SK-N-SH (cell line): ENCODE measurements around the gene CANX. TPM values are rescaled to one million over a fixed set of nuclear protein-coding genes. Genes with fewer than 3 reads are reported as not detected.

ENCODE experiments used
- CTCF ChIA-PET: fragments of 300-600, 350-600 bp; formaldehyde crosslinking; extraction: SDS; loops from one replicate; lab custom pipeline; 2021; lab: Yijun Ruan, JAX
- POLR2A ChIA-PET: fragments of 350-600 bp; sonication (Branson Sonifier 250); formaldehyde crosslinking; extraction: SDS; loops from one replicate; lab custom pipeline; 2020; ENCODE audit warnings: antibody characterized with exemption, inconsistent platforms; lab: Yijun Ruan, JAX
- DNase-seq: peaks from one replicate; pipeline ENCODE4 v3.0.0; 2012
- H2AFZ ChIP-seq: fragments of 200-600 bp; sonication (generic); 2 replicates; pipeline ENCODE4 v1.8.1; 2016; ENCODE audit warnings: antibody characterized with exemption, mild to moderate bottlenecking, low read depth
- H3F3A ChIP-seq: fragments of 200-600 bp; sonication (generic); replicated peaks from 2 replicates; pipeline ENCODE3; 2016; ENCODE audit warnings: antibody characterized with exemption, mild to moderate bottlenecking; ENCODE audit not compliant: insufficient read depth
- H3K27ac ChIP-seq, 2 experiments: fragments of 200-500 bp in 1 of 2; fragments of 200-600 bp in 1 of 2; sonication (Bioruptor generic) in 1 of 2; sonication (generic), shearing (Covaris generic) in 1 of 2; 2 replicates each; pipeline versions ENCODE4 v1.5.1 to v1.6.1; 2014 to 2016; ENCODE audit warnings: low read depth in 2 of 2, inconsistent platforms in 1 of 2, low read length in 1 of 2, mild to moderate bottlenecking in 1 of 2, mixed read lengths in 1 of 2
- H3K27me3 ChIP-seq: fragments of 200-600 bp; sonication (generic), shearing (Covaris generic); 2 replicates; pipeline ENCODE4 v1.6.1; 2016; ENCODE audit warnings: mixed run types; ENCODE audit not compliant: insufficient read depth
- H3K36me3 ChIP-seq, 2 experiments: fragments of 200-500 bp in 1 of 2; fragments of 200-600 bp in 1 of 2; sonication (Bioruptor generic) in 1 of 2; sonication (generic) in 1 of 2; replicated peaks in 1 of 2; 2 replicates each; pipeline versions ENCODE3 to v1.5.1; 2014 to 2016; ENCODE audit warnings: low read length in 1 of 2, mild to moderate bottlenecking in 1 of 2; ENCODE audit not compliant: insufficient read depth in 2 of 2, control insufficient read depth in 1 of 2
- H3K4me1 ChIP-seq, 2 experiments: fragments of 200-500 bp in 1 of 2; fragments of 200-600 bp in 1 of 2; sonication (Bioruptor generic) in 1 of 2; sonication (generic), shearing (Covaris generic) in 1 of 2; 2 replicates each; pipeline versions ENCODE4 v1.5.1 to v1.6.1; 2014 to 2016; ENCODE audit warnings: low read depth in 1 of 2, low read length in 1 of 2, mixed run types in 1 of 2; ENCODE audit not compliant: insufficient read depth in 2 of 2, control insufficient read depth in 1 of 2
- H3K4me2 ChIP-seq: fragments of 200-600 bp; sonication (generic), shearing (Covaris generic); 2 replicates; pipeline ENCODE4 v1.6.1; 2017; ENCODE audit warnings: mixed run types
- H3K4me3 ChIP-seq, 2 experiments: fragments of 200-500 bp in 1 of 2; fragments of 200-600 bp in 1 of 2; sonication (Bioruptor generic) in 1 of 2; sonication (generic), shearing (Covaris generic) in 1 of 2; 2 replicates each; pipeline versions ENCODE4 v1.5.1 to v1.8.1; 2014 to 2016; ENCODE audit warnings: low read depth in 2 of 2, inconsistent platforms in 1 of 2, low read length in 1 of 2, mild to moderate bottlenecking in 1 of 2, mixed read lengths in 1 of 2, moderate library complexity in 1 of 2
- H3K79me2 ChIP-seq: fragments of 200-600 bp; sonication (generic); 2 replicates; pipeline ENCODE4 v1.8.1; 2017; ENCODE audit warnings: mild to moderate bottlenecking; ENCODE audit not compliant: insufficient read depth
- H3K9ac ChIP-seq: fragments of 200-600 bp; sonication (generic); 2 replicates; pipeline ENCODE4 v1.6.1; 2017; ENCODE audit warnings: mixed run types
- H3K9me2 ChIP-seq: fragments of 200-600 bp; sonication (generic); 2 replicates; pipeline ENCODE4 v1.6.1; 2017; ENCODE audit warnings: mixed run types
- H3K9me3 ChIP-seq: fragments of 200-600 bp; sonication (generic); 2 replicates; pipeline ENCODE4 v1.6.1; 2017; ENCODE audit warnings: mixed run types, mild to moderate bottlenecking, moderate library complexity
- H4K20me1 ChIP-seq: fragments of 200-600 bp; sonication (generic); 2 replicates; pipeline ENCODE4 v1.6.1; 2017; ENCODE audit warnings: mild to moderate bottlenecking, mixed run types; ENCODE audit not compliant: insufficient read depth
- CHD2 ChIP-seq: fragments of 150-350 bp; IDR thresholded peaks from 2 replicates; pipeline ENCODE4 v1.6.1; 2018; ENCODE audit warnings: low read length; ENCODE audit not compliant: partially characterized antibody
- EP300 ChIP-seq, 2 experiments: IDR thresholded peaks; 2 replicates each; pipeline versions ENCODE4 v1.4.0 to v1.6.1; 2012; ENCODE audit warnings: borderline replicate concordance in 1 of 2, low read depth in 1 of 2, low read length in 1 of 2
- EZH2phosphoT487 ChIP-seq: fragments of 200-600 bp; sonication (generic); IDR thresholded peaks from 2 replicates; pipeline ENCODE4 v1.6.1; 2017; ENCODE audit warnings: low read depth, mixed run types, mild to moderate bottlenecking, antibody characterized with exemption, moderate library complexity, borderline replicate concordance
- FOSL2 ChIP-seq: IDR thresholded peaks from 2 replicates; pipeline ENCODE4 v1.4.0; 2012; ENCODE audit warnings: low read depth, mild to moderate bottlenecking, moderate library complexity, borderline replicate concordance
- GATA2 ChIP-seq: sonication (generic); formaldehyde crosslinking; IDR thresholded peaks from 2 replicates; pipeline ENCODE4 v1.5.0; 2020; ENCODE audit warnings: mild to moderate bottlenecking, missing genetic modification reagents
- JUND ChIP-seq: IDR thresholded peaks from 2 replicates; pipeline ENCODE4 v1.4.0; 2012
- MEF2A ChIP-seq: IDR thresholded peaks from 2 replicates; pipeline ENCODE4 v1.4.0; 2012; ENCODE audit warnings: low read depth, borderline replicate concordance
- NFIC ChIP-seq: IDR thresholded peaks from 2 replicates; pipeline ENCODE4 v1.4.0; 2012; ENCODE audit warnings: borderline replicate concordance
- PBX3 ChIP-seq: IDR thresholded peaks from 2 replicates; pipeline ENCODE4; 2012
- RCOR1 ChIP-seq: fragments of 150-350 bp; IDR thresholded peaks from 2 replicates; pipeline ENCODE4 v1.6.1; 2017; ENCODE audit warnings: antibody characterized with exemption, low read length
- TCF12 ChIP-seq: IDR thresholded peaks from 2 replicates; pipeline ENCODE4 v1.4.0; 2012
- YY1 ChIP-seq: IDR thresholded peaks from 2 replicates; pipeline ENCODE4 v1.4.0; 2012; ENCODE audit warnings: low read depth, mild to moderate bottlenecking
- WGBS: methylation state at CpG from one replicate; pipeline ENCODE4 v1.1.6; 2017; ENCODE audit warnings: low lambda C conversion rate; 5-methylcytosine and 5-hydroxymethylcytosine counted together
- polyA plus RNA-seq, 3 experiments: library from polyadenylated mRNA; depleted of rRNA; stranded (reverse); fragments of >200 nt; gene quantifications; 2 replicates each; pipeline ENCODE4 v1.2.3, GENCODE V29; 2012
- TF ChIP-seq, protein P1 (sequence below): fragments of 200-600 bp; sonication (generic); IDR thresholded peaks from 2 replicates; pipeline ENCODE4 v1.6.1; 2017; ENCODE audit warnings: antibody characterized with exemption, mild to moderate bottlenecking, moderate library complexity
- TF ChIP-seq, protein P2 (sequence below): IDR thresholded peaks from 2 replicates; pipeline ENCODE4 v1.4.0; 2012; ENCODE audit warnings: low read depth, borderline replicate concordance
- TF ChIP-seq, protein P3 (sequence below): IDR thresholded peaks from 2 replicates; pipeline ENCODE4 v1.4.0; 2012; ENCODE audit warnings: low read depth
- TF ChIP-seq, protein P4 (sequence below): IDR thresholded peaks from 2 replicates; pipeline ENCODE4 v1.6.1; 2012; ENCODE audit warnings: mild to moderate bottlenecking, low read depth, low read length, moderate library complexity
- TF ChIP-seq, protein P5 (sequence below): fragments of 150-350 bp; IDR thresholded peaks from 2 replicates; pipeline ENCODE4 v1.6.1; 2017; ENCODE audit warnings: antibody characterized with exemption, low read length, low read depth, borderline replicate concordance

CANX gene
- polyA plus RNA-seq, 1 of the 3 experiments (the other 2 are of a cell fraction), result 215 TPM

- H4K20me1 ChIP-seq, result peaks cover 28% of the 10 kb centered on the region
- peak; percentile 8 for DNase-seq
- H3K27ac ChIP-seq, result peak overlapping the region; percentile 71 to 88
- H2AFZ ChIP-seq, result no peak overlapping the region
- TF ChIP-seq FOSL2, result peak; percentile 81
- no peak for TF ChIP-seq RCOR1
- TF ChIP-seq, protein P1, sequence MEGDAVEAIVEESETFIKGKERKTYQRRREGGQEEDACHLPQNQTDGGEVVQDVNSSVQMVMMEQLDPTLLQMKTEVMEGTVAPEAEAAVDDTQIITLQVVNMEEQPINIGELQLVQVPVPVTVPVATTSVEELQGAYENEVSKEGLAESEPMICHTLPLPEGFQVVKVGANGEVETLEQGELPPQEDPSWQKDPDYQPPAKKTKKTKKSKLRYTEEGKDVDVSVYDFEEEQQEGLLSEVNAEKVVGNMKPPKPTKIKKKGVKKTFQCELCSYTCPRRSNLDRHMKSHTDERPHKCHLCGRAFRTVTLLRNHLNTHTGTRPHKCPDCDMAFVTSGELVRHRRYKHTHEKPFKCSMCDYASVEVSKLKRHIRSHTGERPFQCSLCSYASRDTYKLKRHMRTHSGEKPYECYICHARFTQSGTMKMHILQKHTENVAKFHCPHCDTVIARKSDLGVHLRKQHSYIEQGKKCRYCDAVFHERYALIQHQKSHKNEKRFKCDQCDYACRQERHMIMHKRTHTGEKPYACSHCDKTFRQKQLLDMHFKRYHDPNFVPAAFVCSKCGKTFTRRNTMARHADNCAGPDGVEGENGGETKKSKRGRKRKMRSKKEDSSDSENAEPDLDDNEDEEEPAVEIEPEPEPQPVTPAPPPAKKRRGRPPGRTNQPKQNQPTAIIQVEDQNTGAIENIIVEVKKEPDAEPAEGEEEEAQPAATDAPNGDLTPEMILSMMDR, result 0 out of 2 replicates have a peak, but pooled peaks have one; percentile 9
- TF ChIP-seq GATA2 (CRISPR knock-in tag), result no peak
- peak in 1 of 2 experiments; percentile 36; a peak in 1 of 4 replicates for TF ChIP-seq EP300 (IDR thresholded peaks at IDR 0.05; ENCODE audit: borderline replicate concordance in 1 of 2, low read depth in 1 of 2, low read length in 1 of 2)
- TF ChIP-seq MEF2A, result 0 out of 2 replicates have a peak, but pooled peaks have one; percentile 9
- TF ChIP-seq, protein P2, sequence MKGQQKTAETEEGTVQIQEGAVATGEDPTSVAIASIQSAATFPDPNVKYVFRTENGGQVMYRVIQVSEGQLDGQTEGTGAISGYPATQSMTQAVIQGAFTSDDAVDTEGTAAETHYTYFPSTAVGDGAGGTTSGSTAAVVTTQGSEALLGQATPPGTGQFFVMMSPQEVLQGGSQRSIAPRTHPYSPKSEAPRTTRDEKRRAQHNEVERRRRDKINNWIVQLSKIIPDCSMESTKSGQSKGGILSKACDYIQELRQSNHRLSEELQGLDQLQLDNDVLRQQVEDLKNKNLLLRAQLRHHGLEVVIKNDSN, result no peak
- TF ChIP-seq YY1, result no peak
- no peak; the same call in 1 of the 2 replicates for TF ChIP-seq NFIC
- TF ChIP-seq, protein P3, sequence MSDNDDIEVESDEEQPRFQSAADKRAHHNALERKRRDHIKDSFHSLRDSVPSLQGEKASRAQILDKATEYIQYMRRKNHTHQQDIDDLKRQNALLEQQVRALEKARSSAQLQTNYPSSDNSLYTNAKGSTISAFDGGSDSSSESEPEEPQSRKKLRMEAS, result peak; percentile 88
- TF ChIP-seq PBX3, result peak; percentile 34
- TF ChIP-seq TCF12, result peak; percentile 71
- TF ChIP-seq CHD2, result no peak
- TF ChIP-seq, protein P4, sequence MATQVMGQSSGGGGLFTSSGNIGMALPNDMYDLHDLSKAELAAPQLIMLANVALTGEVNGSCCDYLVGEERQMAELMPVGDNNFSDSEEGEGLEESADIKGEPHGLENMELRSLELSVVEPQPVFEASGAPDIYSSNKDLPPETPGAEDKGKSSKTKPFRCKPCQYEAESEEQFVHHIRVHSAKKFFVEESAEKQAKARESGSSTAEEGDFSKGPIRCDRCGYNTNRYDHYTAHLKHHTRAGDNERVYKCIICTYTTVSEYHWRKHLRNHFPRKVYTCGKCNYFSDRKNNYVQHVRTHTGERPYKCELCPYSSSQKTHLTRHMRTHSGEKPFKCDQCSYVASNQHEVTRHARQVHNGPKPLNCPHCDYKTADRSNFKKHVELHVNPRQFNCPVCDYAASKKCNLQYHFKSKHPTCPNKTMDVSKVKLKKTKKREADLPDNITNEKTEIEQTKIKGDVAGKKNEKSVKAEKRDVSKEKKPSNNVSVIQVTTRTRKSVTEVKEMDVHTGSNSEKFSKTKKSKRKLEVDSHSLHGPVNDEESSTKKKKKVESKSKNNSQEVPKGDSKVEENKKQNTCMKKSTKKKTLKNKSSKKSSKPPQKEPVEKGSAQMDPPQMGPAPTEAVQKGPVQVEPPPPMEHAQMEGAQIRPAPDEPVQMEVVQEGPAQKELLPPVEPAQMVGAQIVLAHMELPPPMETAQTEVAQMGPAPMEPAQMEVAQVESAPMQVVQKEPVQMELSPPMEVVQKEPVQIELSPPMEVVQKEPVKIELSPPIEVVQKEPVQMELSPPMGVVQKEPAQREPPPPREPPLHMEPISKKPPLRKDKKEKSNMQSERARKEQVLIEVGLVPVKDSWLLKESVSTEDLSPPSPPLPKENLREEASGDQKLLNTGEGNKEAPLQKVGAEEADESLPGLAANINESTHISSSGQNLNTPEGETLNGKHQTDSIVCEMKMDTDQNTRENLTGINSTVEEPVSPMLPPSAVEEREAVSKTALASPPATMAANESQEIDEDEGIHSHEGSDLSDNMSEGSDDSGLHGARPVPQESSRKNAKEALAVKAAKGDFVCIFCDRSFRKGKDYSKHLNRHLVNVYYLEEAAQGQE, result peak; percentile 28; the same call in 1 of the 2 replicates
- TF ChIP-seq EZH2phosphoT487, result no peak
- TF ChIP-seq, protein P5, sequence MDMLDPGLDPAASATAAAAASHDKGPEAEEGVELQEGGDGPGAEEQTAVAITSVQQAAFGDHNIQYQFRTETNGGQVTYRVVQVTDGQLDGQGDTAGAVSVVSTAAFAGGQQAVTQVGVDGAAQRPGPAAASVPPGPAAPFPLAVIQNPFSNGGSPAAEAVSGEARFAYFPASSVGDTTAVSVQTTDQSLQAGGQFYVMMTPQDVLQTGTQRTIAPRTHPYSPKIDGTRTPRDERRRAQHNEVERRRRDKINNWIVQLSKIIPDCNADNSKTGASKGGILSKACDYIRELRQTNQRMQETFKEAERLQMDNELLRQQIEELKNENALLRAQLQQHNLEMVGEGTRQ, result no peak
- peak; percentile 65 for TF ChIP-seq JUND
- peaks cover 38 to 50% of the 10 kb centered on the region in 2 experiments for H3K4me1 ChIP-seq
- no peaks in the 10 kb centered on the region for H3K9me2 ChIP-seq
- ChIA-PET POLR2A (interaction anchor here (1.2 kb wide), 1 partner anchor 15 kb away, joined by 4 read pairs; no protein-coding TSS in a partner anchor), CTCF (interaction anchor here (0.7 to 2.2 kb wide), 2 partner anchors 10 to 1934 kb away, joined by 3 to 7 read pairs; no protein-coding TSS in a partner anchor)
- H3K27me3 ChIP-seq, result no peaks in the 10 kb centered on the region
- H3K4me3 ChIP-seq, result no peak overlapping the region; a peak in 1 of 4 replicates
- whole genome bisulfite sequencing, result 27% methylated on average over 11 of the region's 13 CpGs
- H3K79me2 ChIP-seq, result peaks cover 74% of the 10 kb centered on the region
- no peaks in the 10 kb centered on the region for H3K9me3 ChIP-seq
- peaks cover 18 to 24% of the 10 kb centered on the region in 2 experiments for H3K36me3 ChIP-seq
- H3K9ac ChIP-seq, result peak overlapping the region; percentile 47; the same call in 1 of the 2 replicates
- peaks cover 44% of the 10 kb centered on the region for H3F3A ChIP-seq
- peak overlapping the region; percentile 72 for H3K4me2 ChIP-seq
Measured at GRCh38 chr5:179765400-179765799, 66.6 kb downstream of the CANX start.
